GM21786 (cell line): ENCODE data around the gene FIBIN.
"Not testable (repeated sequence)": the region's sequence is repeated elsewhere in the genome, so short reads cannot be mapped to it uniquely, and the experiment has no call there.

Experiments used
- ATAC-seq: cut with Tn5 transposase; IDR thresholded peaks from one replicate; pipeline ENCODE4 v1.9.1; 2021; ENCODE audit not compliant: unreplicated experiment

The FIBIN gene

DNA sequence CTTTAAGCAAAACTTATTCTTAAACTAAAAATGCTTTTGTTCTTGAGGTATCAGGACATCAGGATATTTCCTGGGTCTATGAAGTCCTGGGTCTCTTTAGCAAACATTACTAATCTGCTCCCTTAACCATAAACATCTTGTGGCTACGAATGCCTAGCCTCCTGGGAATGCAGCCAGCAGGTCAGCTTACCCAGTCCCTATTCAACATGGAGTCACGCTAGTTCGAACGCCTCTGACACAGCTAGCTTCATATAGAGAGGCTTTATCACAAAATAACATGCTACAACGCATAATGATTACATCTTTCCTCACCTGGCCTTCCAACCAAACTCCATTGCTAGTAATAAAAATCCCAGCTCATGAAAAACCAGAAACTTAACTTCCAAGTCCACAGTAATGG is 17.5 kb upstream of the FIBIN start:
- no peak for ATAC-seq

GRCh38 chr11:26977209-26977608 is 16.7 kb upstream of the FIBIN start:
- not testable (repeated sequence) for ATAC-seq

- ATAC-seq: no peak
These were observed 10.3 kb upstream of the FIBIN start for GRCh38 chr11:26983645-26984044.

DNA sequence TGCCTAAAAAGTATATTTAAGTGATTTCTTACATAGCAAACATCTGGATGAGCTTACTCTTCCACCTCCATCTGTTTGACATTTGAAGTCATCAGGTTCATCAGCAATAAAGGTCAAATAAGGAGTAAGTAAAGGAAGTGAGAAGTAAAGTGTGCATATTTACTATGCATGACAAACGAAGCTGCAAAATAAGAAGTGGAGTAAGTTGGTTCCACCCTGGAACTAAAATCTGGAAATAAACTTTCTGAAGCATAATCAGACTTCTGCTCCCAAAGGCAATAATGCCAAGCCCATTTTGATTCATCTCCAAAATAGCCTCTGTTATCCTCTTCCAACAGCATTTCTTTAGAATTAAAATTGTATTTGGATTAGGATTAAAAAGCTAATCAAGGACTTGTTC is 8.4 kb upstream of the FIBIN start:
- ATAC-seq: no peak

GRCh38 chr11:26985943-26986342 is 8.0 kb upstream of the FIBIN start:
- ATAC-seq: no peak

- no peak for ATAC-seq
These were observed 6.6 kb upstream of the FIBIN start for GRCh38 chr11:26987272-26987671.

DNA sequence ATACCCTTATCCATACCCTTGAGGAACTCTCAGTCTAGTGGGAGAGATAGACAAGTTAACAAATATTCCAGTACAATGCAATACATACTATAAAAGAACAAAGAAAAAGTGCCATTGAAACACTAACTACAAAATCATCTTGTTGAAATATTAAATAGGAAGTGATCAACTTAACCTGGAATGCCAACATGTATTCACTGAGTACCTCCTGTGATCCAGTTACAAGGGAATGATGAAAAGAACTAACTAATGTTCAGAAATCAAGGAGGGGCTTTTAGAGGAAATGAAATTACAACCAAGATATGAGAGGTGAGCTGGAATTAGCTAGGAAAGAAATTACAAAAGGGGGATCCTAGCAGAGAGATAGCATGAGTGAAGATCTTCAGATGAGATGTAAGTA is 6.2 kb upstream of the FIBIN start:
- ATAC-seq: no peak

GRCh38 chr11:26992031-26992541 is 1.8 kb upstream of the FIBIN start:
- ATAC-seq: no peak

GRCh38 chr11:26994631-26995095 is 751 bp downstream of the FIBIN start:
- no peak for ATAC-seq

- ATAC-seq: no peak
These were observed 2.0 kb downstream of the FIBIN start for GRCh38 chr11:26995701-26996460.

DNA sequence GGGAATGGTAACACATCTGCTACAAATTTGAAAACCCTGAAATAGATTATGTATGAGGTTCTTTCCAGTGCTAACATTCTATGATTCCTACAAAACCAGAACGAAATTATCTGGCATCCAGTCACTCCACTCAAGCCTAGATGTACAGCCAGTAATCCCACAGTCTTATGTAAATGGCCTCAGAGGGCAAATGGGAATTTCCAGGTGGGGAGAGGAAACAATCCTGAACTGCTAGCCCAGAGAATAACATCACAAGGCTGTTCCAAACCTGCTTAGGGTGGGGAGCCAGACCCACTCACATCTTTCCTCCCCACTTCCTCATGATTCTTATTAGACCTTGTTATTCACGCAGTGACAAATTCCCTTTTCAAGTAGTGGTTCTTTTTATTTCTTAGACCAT is 3.5 kb downstream of the FIBIN start:
- ATAC-seq: no peak

DNA sequence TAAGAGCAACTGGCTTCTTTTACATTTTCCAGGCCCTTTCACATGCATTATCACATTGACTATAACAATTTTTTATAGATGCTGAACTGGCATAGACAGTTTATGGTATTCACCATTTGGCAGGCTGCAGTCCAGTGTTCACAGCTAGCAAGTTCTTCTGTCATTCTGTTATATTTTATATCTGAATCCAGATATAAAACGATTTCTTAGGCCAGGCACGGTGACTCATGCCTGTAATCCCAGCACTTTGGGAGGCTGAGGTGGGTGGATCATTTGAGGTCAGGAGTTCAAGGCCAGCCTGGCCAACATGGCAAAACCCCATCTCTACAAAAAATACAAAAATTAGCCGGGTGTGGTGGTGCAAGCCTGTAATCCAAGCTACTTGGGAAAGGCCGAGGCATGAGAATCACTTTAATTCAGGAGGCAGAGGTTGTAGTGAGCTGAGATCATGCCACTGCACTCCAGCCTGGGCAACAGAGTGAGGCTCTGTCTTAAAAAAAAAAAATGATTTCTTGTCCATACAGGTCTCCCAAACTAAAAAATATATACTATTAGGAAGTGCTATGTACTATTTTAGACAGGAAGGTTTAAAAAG is 7.3 kb downstream of the FIBIN start:
- ATAC-seq: not testable (repeated sequence)

- no peak for ATAC-seq
These were observed 8.5 kb downstream of the FIBIN start for GRCh38 chr11:27002431-27002830.

GRCh38 chr11:27002838-27003237 is 8.9 kb downstream of the FIBIN start:
- ATAC-seq: no peak

GRCh38 chr11:27004103-27004502 is 10.2 kb downstream of the FIBIN start:
- ATAC-seq: no peak

- no peak for ATAC-seq
These were observed 15.1 kb downstream of the FIBIN start for GRCh38 chr11:27008811-27009535.

DNA sequence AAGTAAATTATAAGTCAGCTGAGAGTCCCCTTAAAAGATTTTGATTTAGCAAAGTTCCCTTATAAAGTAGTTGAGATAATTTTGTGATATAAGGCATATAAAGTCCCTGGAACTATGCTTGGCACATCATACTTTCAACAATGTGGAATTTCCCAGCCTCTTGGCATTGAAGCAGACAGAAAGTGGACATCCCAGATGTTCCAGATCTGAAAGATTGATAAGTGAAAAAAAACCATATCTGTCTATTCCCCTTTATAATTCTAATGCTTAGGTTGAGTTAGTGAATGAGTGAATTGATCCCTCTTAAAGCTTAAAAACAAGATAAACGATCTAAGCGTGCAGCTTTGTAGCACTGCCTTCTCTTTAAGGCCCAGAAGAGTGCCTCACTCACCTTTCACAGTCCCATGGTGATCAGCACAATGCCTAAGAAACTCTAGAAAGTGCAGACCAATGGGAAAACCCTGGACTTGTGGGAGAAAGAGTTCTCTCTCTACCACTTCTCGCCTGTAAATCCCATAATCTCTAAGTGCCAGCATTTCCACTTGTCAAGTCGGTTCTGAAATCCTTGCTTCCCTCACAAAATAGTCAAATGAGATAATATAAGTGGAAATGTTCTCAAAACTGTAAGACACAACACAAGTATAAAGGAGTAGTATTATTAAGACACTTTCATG is 17.8 kb downstream of the FIBIN start:
- no peak for ATAC-seq

- ATAC-seq: no peak
These were observed 18.5 kb downstream of the FIBIN start for GRCh38 chr11:27012234-27012921.

DNA sequence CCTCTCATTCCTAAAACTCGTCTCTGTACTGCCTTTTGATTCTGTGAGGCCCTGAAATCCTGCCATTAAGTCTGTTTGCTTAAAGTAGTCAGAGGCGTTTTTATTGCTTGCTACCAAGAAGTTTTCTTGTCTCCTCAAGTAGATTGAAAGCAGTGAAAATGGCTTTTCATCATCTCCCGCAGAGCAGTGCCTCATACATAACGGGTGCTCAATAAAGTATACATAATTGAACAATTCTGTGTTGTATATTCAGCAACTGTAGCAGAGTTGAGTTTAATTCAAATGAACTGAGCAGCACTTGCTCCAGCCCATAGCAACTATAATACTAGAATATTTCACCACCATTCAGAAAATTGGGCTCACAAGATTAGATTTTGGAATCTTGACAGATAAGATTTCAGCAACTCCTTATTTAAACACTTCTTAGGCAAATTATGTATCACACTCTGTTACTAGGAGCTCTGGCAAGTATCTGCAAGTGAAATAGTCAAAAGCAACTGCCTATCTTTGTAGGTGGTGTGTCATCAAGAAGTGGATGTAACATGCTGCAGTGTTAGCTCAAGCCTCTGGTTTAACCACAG is 20.0 kb downstream of the FIBIN start:
- ATAC-seq: no peak

- no peak for ATAC-seq
These were observed 25.1 kb downstream of the FIBIN start for GRCh38 chr11:27018902-27019529.
